A673 (cell line): ENCODE measurements around the gene ARL6IP1.
"Not testable (repeated sequence)": the region's sequence is repeated elsewhere in the genome, so short reads cannot be mapped to it uniquely, and the experiment has no call there.

Experiments
- CTCF ChIP-seq: fragments of 300-800, 200-600 bp; sonication (generic); conservative IDR thresholded peaks from 2 replicates; pipeline ENCODE4 v1.5.1; 2017; ENCODE audit warnings: low read depth, mild to moderate bottlenecking, antibody characterized with exemption, low read length, moderate library complexity, mixed read lengths
- EZH2 ChIP-seq: fragments of 200-600 bp; sonication (generic); IDR thresholded peaks from 2 replicates; pipeline ENCODE4 v1.6.1; 2017; ENCODE audit warnings: borderline replicate concordance, low read depth, mild to moderate bottlenecking, mixed read lengths, antibody characterized with exemption, low read length; ENCODE audit not compliant: poor library complexity, severe bottlenecking

DNA sequence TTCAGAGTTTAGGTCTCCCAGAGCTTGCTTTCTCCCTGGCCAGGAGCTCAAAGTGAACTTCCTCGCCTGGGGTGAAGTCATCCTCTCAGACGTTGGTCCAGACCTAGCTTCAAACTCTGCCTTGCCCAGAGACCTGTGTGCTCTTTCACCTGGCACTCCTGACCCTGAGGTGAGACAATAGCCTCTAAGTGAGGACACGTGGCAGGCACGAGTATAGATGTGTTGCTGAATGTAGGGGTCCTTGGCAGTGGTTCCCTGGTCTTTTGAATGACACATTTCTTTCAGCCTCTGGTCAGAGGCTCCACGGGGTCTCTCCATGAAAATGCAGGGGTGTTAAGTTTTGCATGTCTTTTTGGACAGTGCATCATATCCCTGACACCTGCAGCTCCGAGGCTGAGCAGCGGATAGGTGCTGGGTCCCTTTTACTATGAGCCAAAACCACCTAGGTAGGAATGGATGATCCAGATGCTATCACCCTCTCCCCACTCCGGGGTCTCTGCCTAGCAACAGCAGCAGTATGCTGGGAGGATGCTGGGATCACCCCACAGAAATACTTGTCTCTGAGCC, 20.8 kb downstream of the ARL6IP1 start:
- not testable (repeated sequence) for TF ChIP-seq CTCF, EZH2
